Measurements from ENCODE around the gene RNF10.

- TF ChIP-seq POLR2A (IDR thresholded peaks at IDR 0.05): no peak
- TF ChIP-seq CTCF (IDR thresholded peaks at IDR 0.05): no peak
- TF ChIP-seq EP300 (IDR thresholded peaks at IDR 0.05): no peak
Measured at GRCh38 chr12:120592121-120593049, 58.2 kb downstream of the RNF10 start.
